Measurements from ENCODE around the gene INSIG1. TPM values are rescaled to one million over a fixed set of nuclear protein-coding genes. Genes with fewer than 3 reads are reported as not detected.

Gene INSIG1
- total RNA-seq, 1 donor from 2014 or later: 36.6 TPM

DNA sequence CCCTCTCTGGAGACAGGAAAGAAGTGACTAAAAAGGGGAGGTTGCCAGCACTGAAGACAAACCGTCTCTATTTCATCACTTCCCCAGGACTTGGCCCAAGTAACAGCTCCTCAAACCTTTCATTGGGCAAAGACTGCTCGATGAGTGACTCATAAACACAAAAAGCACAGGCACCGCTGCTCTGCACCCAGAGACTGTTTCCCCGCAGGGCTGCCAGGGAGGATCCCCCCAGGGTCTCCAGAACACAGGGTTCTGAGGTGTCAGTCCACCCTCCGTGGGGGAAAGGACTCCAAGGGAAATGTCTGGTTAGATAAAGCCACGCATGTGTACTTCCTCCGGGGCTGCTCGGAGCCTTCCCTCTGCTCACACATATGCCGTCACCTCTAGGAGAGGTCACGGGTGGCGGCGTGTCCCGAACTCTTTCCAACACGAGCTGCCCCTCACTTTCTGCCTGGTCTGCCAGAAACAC is 59.9 kb downstream of the INSIG1 start:
- Histone ChIP-seq H3K27me3 (ENCODE audit: control insufficient read depth, insufficient read depth, low read length) (no peaks in the 10 kb centered on the region), H3K36me3 (ENCODE audit: control insufficient read depth, insufficient read depth, low read length) (no peaks in the 10 kb centered on the region), H3K4me3 (ENCODE audit: low read depth, low read length) (no peak overlapping the region)
- DNase-seq (ENCODE audit: low read depth) (peak; percentile 10), FAIRE-seq (no peak)
- TF ChIP-seq, protein P1, sequence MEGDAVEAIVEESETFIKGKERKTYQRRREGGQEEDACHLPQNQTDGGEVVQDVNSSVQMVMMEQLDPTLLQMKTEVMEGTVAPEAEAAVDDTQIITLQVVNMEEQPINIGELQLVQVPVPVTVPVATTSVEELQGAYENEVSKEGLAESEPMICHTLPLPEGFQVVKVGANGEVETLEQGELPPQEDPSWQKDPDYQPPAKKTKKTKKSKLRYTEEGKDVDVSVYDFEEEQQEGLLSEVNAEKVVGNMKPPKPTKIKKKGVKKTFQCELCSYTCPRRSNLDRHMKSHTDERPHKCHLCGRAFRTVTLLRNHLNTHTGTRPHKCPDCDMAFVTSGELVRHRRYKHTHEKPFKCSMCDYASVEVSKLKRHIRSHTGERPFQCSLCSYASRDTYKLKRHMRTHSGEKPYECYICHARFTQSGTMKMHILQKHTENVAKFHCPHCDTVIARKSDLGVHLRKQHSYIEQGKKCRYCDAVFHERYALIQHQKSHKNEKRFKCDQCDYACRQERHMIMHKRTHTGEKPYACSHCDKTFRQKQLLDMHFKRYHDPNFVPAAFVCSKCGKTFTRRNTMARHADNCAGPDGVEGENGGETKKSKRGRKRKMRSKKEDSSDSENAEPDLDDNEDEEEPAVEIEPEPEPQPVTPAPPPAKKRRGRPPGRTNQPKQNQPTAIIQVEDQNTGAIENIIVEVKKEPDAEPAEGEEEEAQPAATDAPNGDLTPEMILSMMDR (IDR thresholded peaks at IDR 0.05; ENCODE audit: insufficient read depth, low read length, severe bottlenecking): no peak

DNA sequence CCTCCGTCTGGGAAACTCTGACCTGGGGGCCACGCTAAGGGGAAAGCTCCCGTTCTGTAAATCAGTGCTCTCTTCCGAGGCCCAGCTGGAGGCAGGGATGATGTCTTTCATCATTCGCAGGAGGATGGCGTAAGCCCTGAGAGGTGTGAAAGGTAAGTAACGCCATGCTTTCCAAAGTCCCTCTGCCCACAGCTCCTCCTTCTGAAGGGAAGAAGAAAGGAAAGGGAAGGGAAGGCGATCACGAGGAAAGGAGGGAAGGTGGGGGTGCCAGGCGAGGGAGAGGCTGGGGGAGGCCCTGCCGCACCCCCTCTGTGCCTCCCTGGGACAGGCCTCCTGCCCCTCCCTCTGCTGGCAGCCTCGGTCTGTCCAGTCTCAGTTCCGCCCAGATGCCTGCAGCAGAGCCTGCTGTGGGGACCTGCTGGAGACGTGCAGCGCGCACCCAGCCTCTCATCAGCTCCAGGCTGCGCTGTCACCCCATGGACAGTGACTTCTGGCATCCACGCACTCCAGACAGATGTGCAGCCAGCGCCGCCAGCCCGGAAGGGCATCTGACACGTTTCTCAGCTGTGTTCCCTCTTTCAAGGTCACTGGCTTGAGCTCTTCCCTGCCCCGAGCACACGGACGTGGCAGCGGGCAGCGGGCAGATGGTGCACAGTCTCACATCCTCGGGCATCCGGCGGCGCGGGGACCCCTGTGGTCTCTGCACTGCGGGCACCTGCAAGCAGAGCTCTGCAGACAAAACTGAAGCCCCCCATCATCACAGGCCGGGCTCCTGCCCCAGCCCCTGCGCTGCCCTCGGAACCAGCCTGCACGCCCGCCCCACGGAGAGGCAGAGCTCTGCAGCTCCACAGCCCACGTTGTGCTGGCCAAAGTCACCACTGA is 60.6 kb downstream of the INSIG1 start:
- no peaks in the 10 kb centered on the region for H3K27me3 ChIP-seq (ENCODE audit: control insufficient read depth, insufficient read depth, low read length)
- FAIRE-seq (no peak), DNase-seq (ENCODE audit: low read depth) (no peak)
- TF ChIP-seq, protein P1 (IDR thresholded peaks at IDR 0.05; ENCODE audit: insufficient read depth, low read length, severe bottlenecking): no peak
- no peak overlapping the region for H3K4me3 ChIP-seq (ENCODE audit: low read depth, low read length)
- H3K36me3 ChIP-seq (ENCODE audit: control insufficient read depth, insufficient read depth, low read length): no peaks in the 10 kb centered on the region

DNA sequence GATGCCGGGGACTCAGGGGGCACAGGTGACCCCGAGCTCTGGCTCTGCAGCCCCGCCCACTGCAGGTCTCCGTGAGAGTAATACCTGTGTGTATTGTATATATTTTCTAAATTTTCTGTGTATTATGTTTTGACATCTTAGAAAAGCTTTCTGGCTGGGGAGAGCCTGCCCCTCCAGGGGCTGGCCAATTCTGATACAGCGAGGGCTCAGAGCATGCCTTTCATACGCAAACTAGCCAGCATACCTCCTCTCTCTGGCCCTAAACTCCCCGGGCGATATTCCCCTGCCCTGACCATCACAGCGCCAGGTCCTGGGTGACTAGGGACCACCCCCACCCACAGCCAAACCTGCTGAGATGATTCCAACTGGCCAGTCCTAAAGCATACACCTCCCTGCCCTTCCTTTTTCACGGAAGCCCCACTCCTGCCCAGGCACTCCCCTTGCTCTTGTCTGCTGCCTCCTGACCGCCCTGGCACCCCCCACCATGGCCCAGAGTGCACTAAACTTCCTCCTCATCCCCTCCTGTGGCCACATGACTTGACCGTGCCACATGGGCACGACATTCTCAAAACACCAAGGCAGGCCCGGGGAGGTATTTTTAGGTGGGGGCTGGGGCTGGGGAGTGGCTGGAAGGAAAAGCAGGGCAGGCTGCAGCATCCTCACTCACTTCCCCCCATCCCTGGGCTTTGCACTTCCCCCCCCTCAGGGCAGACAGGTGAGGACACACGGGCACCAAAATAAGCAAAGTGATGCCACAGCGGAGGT is 61.5 kb downstream of the INSIG1 start:
- DNase-seq (ENCODE audit: low read depth) (no peak), FAIRE-seq (no peak)
- no peaks in the 10 kb centered on the region for H3K27me3 ChIP-seq (ENCODE audit: control insufficient read depth, insufficient read depth, low read length)
- H3K36me3 ChIP-seq (ENCODE audit: control insufficient read depth, insufficient read depth, low read length): no peaks in the 10 kb centered on the region
- TF ChIP-seq, protein P1 (IDR thresholded peaks at IDR 0.05; ENCODE audit: insufficient read depth, low read length, severe bottlenecking): no peak
- H3K4me3 ChIP-seq (ENCODE audit: low read depth, low read length): no peak overlapping the region

Other genes starting within 250 kb of the INSIG1 start
- gene HTR5A, start 227.6 kb upstream of the INSIG1 start, total RNA-seq: not detected in 2 replicates
- not detected in 2 replicates for gene EN2, start 160.3 kb downstream of the INSIG1 start, total RNA-seq
- not detected in 2 replicates for gene CNPY1, start 248.7 kb downstream of the INSIG1 start, total RNA-seq

Data from bronchial epithelial cell (primary cell).